KOPT-K1 (cell line): ENCODE measurements around the gene NUBPL.
"Not testable (repeated sequence)": the region's sequence is repeated elsewhere in the genome, so short reads cannot be mapped to it uniquely, and the experiment has no call there.

Experiments
- H3K27ac ChIP-seq: fragments of 200-600 bp; sonication (generic); 2 replicates; pipeline ENCODE4 v1.5.1; 2016; ENCODE audit warnings: antibody characterized with exemption, mild to moderate bottlenecking, low read depth, low read length; ENCODE audit not compliant: poor library complexity, severe bottlenecking
- H3K36me3 ChIP-seq: fragments of 200-600 bp; sonication (generic); 2 replicates; pipeline ENCODE4 v1.5.1; 2017; ENCODE audit warnings: antibody characterized with exemption, mild to moderate bottlenecking, low read length, moderate library complexity; ENCODE audit not compliant: insufficient read depth
- H3K9me3 ChIP-seq: fragments of 200-600 bp; sonication (generic); 2 replicates; pipeline ENCODE4 v1.5.1; 2017; ENCODE audit warnings: antibody characterized with exemption, low read length, mild to moderate bottlenecking; ENCODE audit not compliant: insufficient read depth, poor library complexity, severe bottlenecking

Gene NUBPL

DNA sequence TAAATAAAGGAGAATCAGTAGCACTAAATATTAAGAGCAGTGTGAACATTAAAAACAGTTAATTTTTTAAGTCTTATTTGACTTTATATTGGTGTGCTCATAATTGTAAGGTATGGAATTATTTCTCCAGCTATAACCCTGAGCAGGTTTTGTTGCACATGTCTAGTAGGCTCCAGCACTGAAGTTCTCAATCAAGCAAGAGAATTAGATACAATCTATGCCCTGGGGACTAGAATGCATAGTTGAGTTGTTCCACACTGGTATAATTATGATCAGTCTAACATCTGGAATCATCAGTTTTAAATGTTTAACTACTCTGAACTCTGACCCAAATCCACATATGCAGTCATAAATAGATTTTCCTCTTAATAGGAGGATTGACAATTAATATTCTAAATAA, 258.1 kb downstream of the NUBPL start:
- Histone ChIP-seq H3K9me3 (no peaks in the 10 kb centered on the region), H3K27ac (no peak overlapping the region), H3K36me3 (no peaks in the 10 kb centered on the region)

DNA sequence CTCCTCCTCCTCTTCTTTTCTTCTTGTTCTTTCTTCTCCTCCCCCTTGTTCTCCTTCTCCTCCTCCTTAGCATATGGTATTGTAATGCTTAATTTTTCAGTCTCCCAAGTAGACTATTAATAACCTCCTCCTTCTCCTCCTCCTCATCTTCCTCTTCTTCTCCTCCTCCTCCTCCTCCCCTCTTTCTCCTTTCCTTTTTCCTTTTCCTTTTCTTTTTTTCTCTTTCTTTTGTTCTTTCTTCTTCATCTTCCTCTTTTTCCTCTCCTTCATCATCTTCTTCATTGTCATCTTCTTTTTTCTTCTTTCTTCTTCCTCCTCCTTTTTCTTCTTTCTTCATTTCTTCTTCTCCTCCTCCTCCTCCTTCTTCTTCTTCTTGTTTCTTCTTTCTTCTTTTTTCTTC, 264.3 kb downstream of the NUBPL start:
- Histone ChIP-seq H3K9me3 (no peaks in the 10 kb centered on the region), H3K27ac (no peak overlapping the region), H3K36me3 (no peaks in the 10 kb centered on the region)

GRCh38 chr14:31827325-31827724, 266.1 kb downstream of the NUBPL start:
- Histone ChIP-seq H3K36me3 (no peaks in the 10 kb centered on the region), H3K27ac (no peak overlapping the region), H3K9me3 (no peaks in the 10 kb centered on the region)

- no peaks in the 10 kb centered on the region for H3K36me3 ChIP-seq
- H3K9me3 ChIP-seq: no peaks in the 10 kb centered on the region
- H3K27ac ChIP-seq: no peak overlapping the region
These were observed 268.0 kb downstream of the NUBPL start for GRCh38 chr14:31828946-31829868.

- Histone ChIP-seq H3K9me3 (no peaks in the 10 kb centered on the region), H3K36me3 (no peaks in the 10 kb centered on the region), H3K27ac (no peak overlapping the region)
These were observed 273.4 kb downstream of the NUBPL start for GRCh38 chr14:31834616-31835015.

- Histone ChIP-seq H3K9me3 (no peaks in the 10 kb centered on the region), H3K27ac (no peak overlapping the region), H3K36me3 (no peaks in the 10 kb centered on the region)
These were observed 273.8 kb downstream of the NUBPL start for GRCh38 chr14:31835049-31835448.

DNA sequence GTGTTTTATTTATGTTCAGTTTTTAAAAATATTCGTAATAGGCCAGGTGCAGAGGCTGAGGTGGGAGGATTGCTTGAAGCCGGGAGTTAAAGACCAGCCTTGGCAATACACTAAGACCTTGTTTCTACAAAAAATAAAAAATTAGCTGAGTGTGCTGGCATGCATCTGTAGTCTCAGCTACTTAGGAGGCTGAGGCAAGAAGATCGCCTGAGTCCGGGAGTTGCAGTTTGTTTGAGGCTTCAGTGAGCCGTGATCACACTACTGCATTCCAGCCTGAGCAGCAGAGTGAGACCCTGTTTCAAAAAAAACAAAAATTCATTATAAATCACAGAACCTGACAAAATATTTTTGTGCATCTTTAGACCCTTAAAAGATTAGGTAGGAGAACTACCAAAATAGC, 275.8 kb downstream of the NUBPL start:
- Histone ChIP-seq H3K36me3 (no peaks in the 10 kb centered on the region), H3K9me3 (no peaks in the 10 kb centered on the region), H3K27ac (no peak overlapping the region)

DNA sequence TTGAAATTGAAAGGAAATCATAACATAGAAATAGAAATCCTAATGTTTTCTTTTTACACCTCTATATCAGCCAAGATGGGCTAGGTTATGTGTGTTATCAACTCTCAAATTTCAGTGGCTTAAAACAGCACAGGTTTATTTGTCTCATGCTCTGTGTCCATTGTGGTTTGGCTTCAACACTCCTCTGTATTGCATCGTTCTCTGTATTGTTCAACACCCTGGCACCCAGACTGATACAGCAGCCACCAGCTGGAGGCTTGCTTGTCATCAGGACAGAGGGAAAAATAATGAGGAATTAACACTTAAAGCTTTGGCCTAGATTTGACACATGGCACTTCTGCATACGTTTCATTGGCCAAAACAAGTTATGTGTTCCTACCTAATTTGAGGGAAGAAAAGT, 281.7 kb downstream of the NUBPL start:
- no peaks in the 10 kb centered on the region for H3K36me3 ChIP-seq
- no peak overlapping the region for H3K27ac ChIP-seq
- H3K9me3 ChIP-seq: no peaks in the 10 kb centered on the region

- H3K36me3 ChIP-seq: no peaks in the 10 kb centered on the region
- H3K9me3 ChIP-seq: no peaks in the 10 kb centered on the region
- H3K27ac ChIP-seq: no peak overlapping the region
These were observed 282.3 kb downstream of the NUBPL start for GRCh38 chr14:31843361-31844091.

DNA sequence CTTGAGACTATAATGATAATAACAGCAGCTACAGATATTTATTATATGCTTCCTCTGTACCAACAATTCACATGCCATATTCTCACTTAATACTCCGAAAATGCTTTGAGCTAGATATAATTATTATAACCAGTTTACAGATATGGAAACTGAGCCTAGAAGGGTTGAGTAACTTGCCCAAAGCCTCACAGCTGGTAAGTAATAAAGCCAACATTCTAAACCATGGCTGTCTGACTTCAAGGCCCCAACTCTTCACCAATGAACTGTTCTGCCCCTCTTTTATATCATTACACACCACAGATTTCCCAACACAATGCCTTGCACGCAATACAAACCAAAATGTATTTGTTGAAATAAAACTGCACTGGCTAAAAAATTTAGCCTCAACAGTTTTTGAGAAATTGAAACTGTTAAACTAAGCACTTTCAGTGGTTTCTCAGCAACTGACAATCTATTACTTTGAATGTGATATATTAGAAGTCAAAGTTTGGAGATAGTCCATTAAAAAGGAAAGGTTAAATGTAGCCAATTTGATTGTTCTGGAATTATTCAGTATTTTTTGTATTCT, 293.4 kb downstream of the NUBPL start:
- Histone ChIP-seq H3K27ac (no peak overlapping the region), H3K9me3 (no peaks in the 10 kb centered on the region), H3K36me3 (no peaks in the 10 kb centered on the region)

DNA sequence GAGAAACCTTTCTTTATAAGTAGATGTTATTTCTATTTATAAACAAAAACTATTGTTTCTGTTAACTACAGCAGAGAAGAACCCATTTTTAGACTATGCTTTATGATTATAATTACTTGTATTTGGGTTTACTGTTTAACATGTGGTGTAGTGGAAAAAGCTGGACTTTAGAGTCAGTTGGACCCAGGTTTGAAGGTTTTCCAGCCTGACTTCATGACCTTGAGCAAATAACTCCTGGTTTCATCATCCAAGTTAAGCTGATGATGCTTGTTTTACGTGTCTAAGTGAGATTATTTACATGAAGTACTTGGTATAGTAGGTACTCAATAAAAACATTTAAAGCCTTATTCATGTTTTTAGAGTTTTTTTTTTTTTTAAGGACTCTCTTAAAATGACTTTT, 294.1 kb downstream of the NUBPL start:
- no peaks in the 10 kb centered on the region for H3K9me3 ChIP-seq
- no peak overlapping the region for H3K27ac ChIP-seq
- no peaks in the 10 kb centered on the region for H3K36me3 ChIP-seq

DNA sequence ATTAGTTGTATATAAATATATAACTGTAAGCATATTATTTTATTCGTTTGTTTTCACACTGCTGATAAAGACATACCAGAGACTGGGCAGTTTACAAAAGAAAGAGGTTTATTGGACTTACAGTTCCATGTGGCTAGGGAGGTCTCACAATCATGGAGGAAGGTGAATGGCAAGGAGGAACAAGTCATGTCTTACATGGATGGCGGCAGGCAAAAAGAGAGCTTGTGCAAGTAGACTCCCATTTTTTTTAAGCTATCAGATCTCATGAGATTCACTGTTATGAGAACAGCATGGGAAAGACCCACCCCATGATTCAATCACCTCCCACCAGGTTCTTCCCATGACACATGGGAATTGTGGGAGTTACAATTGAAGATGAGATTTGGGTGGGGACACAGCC, 294.8 kb downstream of the NUBPL start:
- not testable (repeated sequence) for H3K9me3 ChIP-seq, H3K27ac ChIP-seq, H3K36me3 ChIP-seq

DNA sequence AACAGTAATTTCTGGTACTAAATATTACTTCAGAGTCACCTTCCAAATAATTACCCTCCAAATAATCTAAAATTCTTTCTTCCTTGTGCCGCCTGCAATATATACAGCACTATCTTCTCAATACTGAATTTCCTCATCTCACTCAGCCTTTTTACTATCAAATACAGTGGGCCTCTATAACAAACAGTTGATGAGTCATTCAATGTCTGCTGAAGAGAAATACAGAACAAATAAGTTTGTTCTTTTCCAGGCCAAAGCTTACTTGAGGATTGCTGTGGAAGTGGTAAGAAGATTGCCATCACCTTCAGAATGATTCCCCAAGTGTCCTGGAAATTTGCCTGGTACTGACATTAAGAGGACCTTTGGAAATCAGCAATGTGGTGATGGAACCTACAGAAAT, 297.7 kb downstream of the NUBPL start:
- no peaks in the 10 kb centered on the region for H3K9me3 ChIP-seq
- no peak overlapping the region for H3K27ac ChIP-seq
- no peaks in the 10 kb centered on the region for H3K36me3 ChIP-seq

GRCh38 chr14:31864937-31865855, 304.0 kb downstream of the NUBPL start:
- Histone ChIP-seq H3K36me3 (no peaks in the 10 kb centered on the region), H3K27ac (no peak overlapping the region)

DNA sequence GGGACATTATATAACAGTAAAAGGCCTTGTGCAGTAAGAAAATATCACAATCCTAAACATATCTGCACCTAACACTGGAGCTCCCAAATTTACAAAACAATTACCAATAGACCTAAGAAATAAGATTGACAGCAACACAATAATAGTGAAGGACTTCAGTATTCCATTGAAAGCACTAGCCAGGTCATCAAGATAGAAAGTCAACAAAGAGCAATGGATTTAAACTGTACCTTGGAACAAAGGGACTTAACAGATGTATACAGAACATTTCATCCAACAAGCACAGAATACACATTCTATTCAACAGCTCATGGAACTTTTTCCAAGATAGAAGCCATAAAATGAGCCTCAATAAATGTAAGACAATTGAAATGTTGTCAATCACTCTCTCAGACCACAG, 306.4 kb downstream of the NUBPL start:
- no peaks in the 10 kb centered on the region for H3K9me3 ChIP-seq
- peak overlapping the region; percentile 62 for H3K27ac ChIP-seq
- no peaks in the 10 kb centered on the region for H3K36me3 ChIP-seq

More at GRCh38 chr14:31864937-31865855, 304.0 kb downstream of the NUBPL start:
- no peaks in the 10 kb centered on the region for H3K9me3 ChIP-seq
